ENCODE results near the gene ALPK1. TPM values are rescaled to one million over a fixed set of nuclear protein-coding genes. Genes with fewer than 3 reads are reported as not detected.
"Not testable (repeated sequence)": the region's sequence is repeated elsewhere in the genome, so short reads cannot be mapped to it uniquely, and the experiment has no call there.

Gene ALPK1
- total and polyA plus RNA-seq, 2 of the 8 experiments (the other 6 are each of a cell fraction or from before 2014, with no cell fraction given) = 0.08 to 0.43 TPM

- 0 out of 2 replicates have a peak overlapping the region, but pooled peaks have one; percentile 9 for H2BK5ac ChIP-seq (ENCODE audit: low read depth, low read length)
- FAIRE-seq = not testable (repeated sequence)
Observed at GRCh38 chr4:112309263-112309791, 12.2 kb downstream of the ALPK1 start.

More at GRCh38 chr4:112309263-112309791, 12.2 kb downstream of the ALPK1 start:
- POLR2A ChIA-PET (ENCODE audit: partially characterized antibody) = interaction anchor here (1.0 to 1.8 kb wide), 3 partner anchors 51 to 336 kb away, joined by 3 to 4 read pairs (median 4); no protein-coding TSS in a partner anchor
- Histone ChIP-seq H2AFZ (ENCODE audit: low read length) (peak overlapping the region; percentile 93), H3K4me2 (ENCODE audit: insufficient read depth in 1 of 2, low read depth in 2 of 2, low read length in 2 of 2) (peak overlapping the region; percentile 58 to 64; a peak in 3 of 4 replicates), H2BK20ac (ENCODE audit: low read length) (peak overlapping the region; percentile 80; the same call in 1 of the 2 replicates), H3K4me3 (ENCODE audit: extremely low read depth in 1 of 4, insufficient read depth in 2 of 4, low read depth in 3 of 4, low read length in 4 of 4) (peak overlapping the region in 1 of 4 experiments; percentile 38; a peak in 1 of 8 replicates)
- not testable (repeated sequence) for H2AK5ac ChIP-seq (ENCODE audit: low read depth, low read length); H3K79me1 ChIP-seq (ENCODE audit: low read depth, low read length); H3K27ac ChIP-seq (ENCODE audit: low read depth, low read length); H3K4ac ChIP-seq (replicated peaks; ENCODE audit: insufficient read length, low read depth, low read length); H2BK12ac ChIP-seq (ENCODE audit: low read depth, low read length); H3K36me3 ChIP-seq (ENCODE audit: control insufficient read depth in 2 of 4, insufficient read depth in 4 of 4, low read length in 3 of 4); H3K23ac ChIP-seq (ENCODE audit: insufficient read length); H4K91ac ChIP-seq (replicated peaks; ENCODE audit: insufficient read length, low read length); H4K20me1 ChIP-seq (replicated peaks in 1 of 2; ENCODE audit: control insufficient read depth in 1 of 2, insufficient read depth in 2 of 2, low read length in 2 of 2); H3K23me2 ChIP-seq (ENCODE audit: low read depth, low read length); H3K9me3 ChIP-seq (ENCODE audit: insufficient read depth in 2 of 2, low read depth in 1 of 2, low read length in 1 of 2); H4K8ac ChIP-seq (ENCODE audit: extremely low read depth, insufficient read depth, low read length); H3K4me1 ChIP-seq (replicated peaks in 1 of 4; ENCODE audit: control insufficient read depth in 3 of 4, insufficient read depth in 4 of 4, low read length in 3 of 4); H3K14ac ChIP-seq (ENCODE audit: insufficient read length); H3K9ac ChIP-seq (replicated peaks in 1 of 4; ENCODE audit: extremely low read depth in 1 of 4, low read depth in 3 of 4, low read length in 3 of 4); H3K56ac ChIP-seq (replicated peaks; ENCODE audit: insufficient read length, low read depth, low read length); H3K79me2 ChIP-seq (ENCODE audit: control insufficient read depth in 1 of 2, insufficient read depth in 2 of 2, low read length in 2 of 2); H2BK15ac ChIP-seq (ENCODE audit: low read length); H3K27me3 ChIP-seq (replicated peaks in 1 of 4; ENCODE audit: control insufficient read depth in 3 of 4, extremely low read depth in 1 of 4, insufficient read depth in 3 of 4, low read length in 3 of 4); H4K5ac ChIP-seq (ENCODE audit: insufficient read length, low read depth, low read length); H3K18ac ChIP-seq (ENCODE audit: extremely low read depth, low read length); H2BK120ac ChIP-seq (replicated peaks; ENCODE audit: low read depth, low read length)
- TF ChIP-seq POLR2A (IDR thresholded peaks at IDR 0.05; ENCODE audit: control extremely low read depth in 1 of 2, low read depth in 2 of 2, low read length in 2 of 2) (0 out of 3 replicates have a peak, but pooled peaks of 1 of the 2 experiments have one; percentile 27), SP1 (IDR thresholded peaks at IDR 0.05; ENCODE audit: low read depth, low read length) (0 out of 2 replicates have a peak, but pooled peaks have one; percentile 21), ASH2L (IDR thresholded peaks at IDR 0.05; ENCODE audit: low read length) (peak; percentile 33), CTCF (IDR thresholded peaks at IDR 0.05; ENCODE audit: control extremely low read depth in 1 of 3, insufficient read depth in 1 of 3, low read depth in 1 of 3, low read length in 3 of 3) (peak in 2 of 3 experiments; percentile 14 to 24; a peak in 2 of 4 replicates), RAD21 (IDR thresholded peaks at IDR 0.05 in 1 of 2, conservative IDR thresholded peaks at IDR 0.05 in 1 of 2; ENCODE audit: low read depth in 2 of 2, low read length in 2 of 2) (peak; percentile 25 to 41)
- 31% methylated on average over 11 of the region's 12 CpGs; no CpG with 5 or more reads in 1 of the 2 experiments for WGBS, 2 experiments (ENCODE audit: extremely low coverage in 1 of 2, insufficient coverage in 1 of 2, insufficient read length in 1 of 2, insufficient replicate concordance in 2 of 2, low coverage in 1 of 2, low lambda C conversion rate in 2 of 2, missing lambda C conversion rate in 1 of 2)
- CTCF ChIA-PET (ENCODE audit: partially characterized antibody) = interaction anchor here (1.1 to 5.1 kb wide), 10 partner anchors 9 to 241 kb away, joined by 3 to 22 read pairs (median 4); partner anchors contain the start of gene TIFA
- DNase-seq (ENCODE audit: low read depth in 1 of 2, low spot score in 2 of 2) = peak in 1 of 2 experiments; percentile 76
